Measurements from ENCODE around the gene TP73.
A peak's percentile ranks its signal among the peaks of the same experiment; 100 is the strongest.

The TP73 gene

DNA sequence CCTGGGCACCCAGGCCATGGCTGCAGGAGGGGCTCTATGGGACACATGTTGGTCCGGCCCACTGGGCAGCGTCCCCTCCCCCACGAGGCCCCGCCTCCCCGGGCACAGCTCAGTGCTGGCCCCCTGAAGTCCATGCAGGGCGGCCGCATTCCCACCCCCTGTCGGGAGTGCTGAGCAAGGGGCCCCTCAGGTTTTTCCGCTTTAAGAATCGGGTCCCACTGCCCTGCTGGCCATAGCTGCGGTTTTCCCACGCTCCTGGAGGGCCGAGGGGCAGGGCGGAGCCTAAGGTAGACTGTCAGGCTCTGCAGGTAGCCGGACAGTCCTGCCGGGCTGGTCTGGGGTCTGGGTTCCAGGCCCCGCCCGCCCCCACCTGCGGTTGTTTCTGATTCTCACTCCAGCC, 56.5 kb downstream of the TP73 start:
- DNase-seq (ENCODE audit: low read depth), result no peak

DNA sequence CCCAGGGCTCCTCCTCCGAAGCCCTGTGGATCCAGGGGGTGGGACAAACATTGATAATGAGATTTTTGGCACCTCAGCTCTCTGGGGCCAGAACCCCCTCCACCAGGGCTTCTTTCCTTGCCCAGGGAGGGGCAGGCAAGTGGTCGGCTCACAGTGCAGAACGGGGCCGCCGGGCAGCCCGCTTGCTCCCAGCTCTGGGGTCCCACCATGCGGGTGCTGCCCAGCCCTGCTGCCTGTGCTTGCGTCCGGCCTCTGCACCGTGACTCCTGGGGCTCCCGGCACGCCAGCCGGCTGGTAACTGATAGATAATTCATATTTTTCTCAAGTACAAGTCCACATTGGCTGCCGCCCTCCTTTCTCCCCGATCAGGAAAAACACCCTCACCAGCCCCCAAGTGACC, 57.9 kb downstream of the TP73 start:
- DNase-seq (ENCODE audit: low read depth), result no peak

DNA sequence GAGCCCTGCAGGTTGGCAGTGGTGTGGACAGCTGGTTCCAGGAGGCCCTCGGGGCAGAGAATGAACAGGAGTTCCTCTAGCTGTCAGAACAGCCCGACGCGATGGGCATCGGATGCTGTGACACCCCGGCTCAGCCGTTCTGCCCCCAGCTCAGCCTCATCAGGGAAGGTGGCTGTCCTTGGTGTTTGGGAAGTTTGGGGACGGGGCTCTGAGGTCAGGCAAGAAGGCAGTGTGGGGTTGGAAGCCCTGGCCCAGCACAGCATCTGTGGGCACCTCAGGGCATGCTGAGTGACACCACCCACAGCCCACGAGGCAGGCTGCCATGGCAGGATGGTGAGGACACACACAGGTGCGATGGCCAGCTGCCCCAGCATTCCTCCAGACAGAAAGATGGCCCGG, 59.1 kb downstream of the TP73 start:
- DNase-seq (ENCODE audit: low read depth), result no peak

DNA sequence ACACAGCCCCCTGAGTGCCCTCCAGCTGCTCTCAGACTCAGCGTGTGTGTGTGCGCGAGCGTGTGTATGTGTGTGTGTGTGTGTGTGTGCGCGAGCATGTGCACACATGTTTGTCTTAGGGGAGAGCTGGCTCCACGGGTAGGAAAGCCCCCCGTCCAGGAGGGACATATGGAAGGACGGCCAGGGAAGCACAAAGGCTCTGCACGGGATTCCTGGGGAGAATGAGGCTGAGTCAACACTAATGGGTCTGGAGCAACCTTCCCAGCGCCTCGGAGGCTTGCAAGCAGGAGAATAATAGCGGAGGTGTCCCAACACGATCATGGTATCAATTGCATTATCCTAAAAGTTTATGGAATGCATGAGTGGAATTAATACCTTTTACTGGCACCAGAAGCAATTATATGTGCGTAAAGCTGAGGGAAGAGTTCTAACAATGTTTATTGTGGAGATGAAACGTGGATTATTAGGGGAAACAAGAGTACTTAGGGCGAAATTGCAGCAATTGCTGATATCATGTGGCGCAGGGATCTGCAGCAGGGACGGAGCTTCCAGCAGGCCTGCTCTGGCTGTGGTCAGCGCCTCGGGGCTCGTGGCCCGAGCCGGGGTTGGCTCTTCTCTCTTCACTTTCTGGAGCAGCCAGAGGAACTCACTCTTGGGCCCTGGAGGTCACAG, 59.6 kb downstream of the TP73 start:
- DNase-seq (ENCODE audit: low read depth), result no peak

DNA sequence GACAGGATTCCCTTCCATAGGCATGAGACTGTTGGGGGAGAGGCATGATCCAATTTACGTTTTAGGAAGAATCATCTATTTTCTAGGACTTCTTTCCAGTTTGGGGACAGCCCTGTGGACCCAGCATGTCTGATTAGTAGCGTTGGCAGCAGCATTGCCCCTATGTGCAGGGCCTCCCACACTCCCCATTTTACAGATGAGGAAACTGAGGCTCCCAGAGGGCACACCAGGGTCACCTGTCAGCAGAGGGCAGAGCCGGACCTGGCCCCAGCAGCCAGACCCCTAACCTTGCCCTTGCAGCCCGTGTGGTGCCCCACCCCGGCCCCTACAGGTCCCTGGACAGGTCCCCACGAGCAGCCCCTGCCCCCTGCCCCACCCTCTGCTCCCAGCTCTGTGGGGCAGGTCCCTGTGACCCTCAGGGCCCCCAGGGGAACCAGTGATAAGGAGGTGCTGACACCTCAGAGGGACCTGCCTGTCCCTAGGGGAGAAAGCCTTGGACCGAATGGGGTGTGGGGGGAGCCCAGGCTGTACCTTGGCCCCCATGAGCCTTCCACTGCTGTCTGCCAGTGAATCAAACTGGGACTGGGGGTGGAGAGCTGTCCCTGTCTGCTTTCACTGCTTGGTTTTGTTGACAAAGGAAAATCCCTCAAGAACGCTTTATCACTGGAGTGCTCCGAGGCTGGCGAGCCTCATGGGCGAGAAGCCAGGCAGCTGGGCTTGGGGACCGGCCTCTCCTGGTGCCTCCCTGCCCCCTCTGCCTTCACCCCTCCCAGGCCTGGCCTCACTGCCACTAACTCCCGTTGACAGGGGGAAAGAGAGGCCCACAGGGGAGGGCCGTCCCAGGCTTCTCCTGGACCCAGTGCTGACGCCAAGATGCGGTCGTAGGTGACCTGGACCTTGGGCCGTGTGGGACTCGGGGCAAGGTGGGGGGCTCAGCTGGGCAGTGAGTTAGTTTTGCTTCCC, 60.5 kb downstream of the TP73 start:
- DNase-seq (ENCODE audit: low read depth), result no peak

DNA sequence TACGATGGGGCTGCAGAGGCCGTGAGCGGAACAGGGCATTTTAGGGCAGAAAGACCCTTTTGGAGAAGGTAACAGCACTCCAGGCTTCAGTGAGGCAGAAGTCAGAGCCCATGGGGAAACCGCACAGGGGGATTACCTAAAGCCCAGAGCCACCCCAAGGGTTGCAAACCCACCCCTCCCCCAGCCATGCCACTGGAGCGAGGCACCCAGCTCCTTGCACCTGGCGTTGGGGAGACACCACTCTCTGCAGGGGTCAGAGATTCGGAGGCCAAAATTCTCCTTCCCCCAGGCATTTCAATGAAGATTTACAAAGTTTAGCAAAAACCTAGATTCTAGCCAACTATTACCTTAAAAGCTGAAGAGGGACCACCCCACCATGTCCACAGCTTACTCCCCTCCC, 61.5 kb downstream of the TP73 start:
- DNase-seq (ENCODE audit: low read depth), result no peak

DNA sequence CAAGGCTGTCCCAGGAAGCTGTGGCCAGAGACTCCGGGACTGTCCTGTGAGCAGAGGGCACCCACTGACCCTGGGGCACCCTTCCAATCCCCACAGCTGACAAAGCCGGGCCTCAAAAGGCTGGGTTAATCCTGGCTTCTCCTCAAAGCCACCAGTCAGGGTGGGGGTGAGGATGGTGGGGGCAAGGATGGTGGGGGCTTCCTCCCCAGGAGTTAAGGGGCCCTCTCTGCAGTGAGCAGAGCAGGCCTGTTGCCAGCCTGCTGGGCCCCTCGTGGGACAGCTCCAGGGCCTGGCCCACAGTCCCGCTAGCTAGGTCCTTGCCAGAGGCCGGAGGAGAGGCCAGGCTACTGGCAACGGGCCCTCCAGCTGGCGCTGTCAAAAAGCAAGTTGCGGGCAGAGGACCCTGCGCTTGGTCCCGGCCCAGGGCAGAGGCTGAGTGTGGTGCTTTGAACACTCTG, 62.0 kb downstream of the TP73 start:
- no peak for DNase-seq (ENCODE audit: low read depth)

DNA sequence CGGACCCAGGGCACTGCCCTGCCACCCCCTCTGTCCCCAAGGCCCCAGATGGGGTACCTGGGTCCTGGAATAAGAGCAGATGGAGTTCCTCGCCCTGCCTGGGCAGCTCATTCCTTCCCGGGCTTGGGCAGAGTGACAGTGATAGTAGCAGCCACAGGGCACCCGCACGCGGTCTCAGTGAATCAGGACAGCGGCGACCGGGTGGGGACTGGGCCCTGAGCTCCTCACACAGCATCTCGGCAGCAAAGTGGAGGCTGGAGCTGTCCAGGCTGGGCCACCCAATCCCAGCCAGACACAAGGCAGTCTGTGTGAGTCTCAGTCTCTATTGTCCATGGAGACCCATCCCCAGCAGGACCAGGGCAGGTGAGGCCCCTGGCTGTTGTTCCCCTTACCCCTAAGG, 62.5 kb downstream of the TP73 start:
- no peak for DNase-seq (ENCODE audit: low read depth)

DNA sequence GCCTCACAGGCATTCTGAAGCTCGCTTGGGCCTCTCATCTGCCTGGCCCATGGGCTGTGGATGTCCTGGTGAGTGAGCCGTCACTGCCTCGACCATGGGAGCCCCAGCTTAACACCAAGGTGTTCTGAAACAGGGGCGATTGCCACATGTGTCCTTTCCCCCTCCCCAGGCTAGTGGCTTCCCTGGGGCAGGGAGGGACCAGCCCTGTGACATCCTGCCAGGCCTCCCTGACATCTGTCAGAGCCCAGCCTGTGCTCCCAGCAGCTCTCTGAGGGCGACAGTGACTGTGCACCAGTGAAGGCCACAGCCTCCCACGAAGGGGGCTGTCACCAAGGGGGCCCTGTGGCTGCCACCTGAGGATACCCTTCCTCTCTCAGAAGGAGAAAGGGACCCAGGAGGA, 64.0 kb downstream of the TP73 start:
- DNase-seq (ENCODE audit: low read depth), result no peak

DNA sequence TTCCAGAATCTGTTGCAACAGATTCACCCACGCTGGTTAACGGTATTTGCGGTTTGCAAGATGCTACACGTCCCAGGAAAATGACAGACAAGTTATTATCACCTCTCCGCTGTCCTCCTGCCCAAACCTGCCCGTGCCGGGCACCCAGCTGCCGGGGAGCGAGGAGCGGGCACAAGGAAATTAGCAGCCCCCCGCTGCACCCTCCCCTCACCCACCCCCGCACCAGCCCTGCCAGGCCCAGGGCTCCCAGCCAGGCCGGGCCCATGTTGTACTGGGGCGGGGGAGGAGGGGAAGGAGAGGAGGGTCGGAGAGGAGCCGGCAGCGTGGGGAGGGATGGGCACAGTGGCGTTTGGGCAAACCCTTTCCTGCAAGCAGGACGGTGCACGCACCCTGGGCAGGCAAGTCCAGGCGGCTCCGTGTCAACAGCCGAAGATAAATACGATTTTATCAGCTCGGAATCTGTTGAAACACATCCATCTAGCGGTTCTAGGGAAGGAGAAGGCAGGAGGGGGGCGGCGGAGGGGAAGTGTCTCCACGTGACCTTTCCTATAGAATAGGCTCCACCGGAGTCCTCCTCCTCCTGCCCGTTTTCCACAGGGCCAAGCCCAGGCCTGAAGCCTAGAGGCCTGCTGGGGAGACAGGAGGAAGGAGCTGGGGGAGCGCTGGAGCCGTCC, 64.9 kb downstream of the TP73 start:
- no peak for DNase-seq (ENCODE audit: low read depth)

DNA sequence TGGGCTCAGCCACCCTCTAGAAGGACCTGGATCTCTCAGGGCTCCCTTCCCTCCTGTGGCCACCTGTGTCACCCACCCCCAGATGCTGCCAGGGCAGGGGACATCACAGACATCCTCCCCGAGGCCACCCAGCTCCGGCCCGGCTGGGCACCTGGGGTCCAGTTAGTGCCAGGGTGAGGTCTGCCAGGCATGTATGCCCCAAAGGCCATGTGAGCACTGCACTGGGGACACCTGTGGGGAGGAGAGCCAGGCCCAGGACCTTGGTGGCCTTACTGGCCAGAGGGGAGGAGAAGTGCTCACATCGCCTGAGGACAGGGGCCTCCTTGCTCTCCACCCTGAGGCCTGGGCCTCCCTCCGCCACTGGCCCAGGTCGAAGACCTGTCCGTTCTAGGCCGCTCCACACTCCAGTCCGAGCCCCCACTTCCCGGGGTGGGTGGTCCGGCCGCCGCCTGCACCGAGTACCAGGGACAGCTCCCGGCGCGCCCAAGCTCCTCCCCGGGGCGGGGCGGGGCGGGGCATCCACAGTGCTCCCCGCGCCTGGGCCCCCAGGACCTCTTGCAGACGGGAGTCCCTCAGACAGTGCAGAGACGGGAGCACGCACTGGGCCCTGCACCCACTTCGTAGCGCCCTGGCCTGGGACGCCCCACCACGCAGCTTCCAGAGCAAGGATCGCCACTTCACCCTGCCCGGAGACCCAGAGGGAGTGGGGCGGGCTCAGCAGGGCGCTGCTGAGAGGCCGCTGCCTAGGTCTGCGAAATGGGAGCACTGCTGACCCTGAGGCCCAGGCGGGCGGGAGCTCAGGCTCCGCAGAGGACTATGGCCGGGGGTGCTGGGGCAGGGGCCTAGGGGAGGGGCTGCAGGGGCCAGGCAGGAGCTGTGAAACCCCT, 65.6 kb downstream of the TP73 start:
- peak; percentile 16 for DNase-seq (ENCODE audit: low read depth)

DNA sequence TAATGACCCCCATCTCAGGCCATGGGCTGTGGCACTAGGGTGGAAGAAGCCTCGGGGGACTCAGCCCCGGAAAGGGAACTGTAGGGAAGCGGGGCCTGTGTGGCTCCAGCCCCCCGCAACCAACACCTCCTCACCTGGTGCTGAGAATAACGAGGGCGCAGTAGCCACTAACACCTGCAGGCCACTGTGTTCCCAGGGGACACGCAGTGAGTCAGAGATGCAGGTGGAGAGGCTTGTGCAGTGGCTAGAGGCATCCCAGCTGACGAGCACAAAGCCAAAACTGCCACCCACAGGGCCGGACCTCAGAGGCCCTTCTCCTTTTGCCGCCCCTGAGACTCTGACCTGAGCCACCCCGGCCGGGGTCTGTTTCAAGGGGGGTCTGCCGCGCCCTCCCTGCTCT, 66.4 kb downstream of the TP73 start:
- DNase-seq (ENCODE audit: low read depth), result no peak

DNA sequence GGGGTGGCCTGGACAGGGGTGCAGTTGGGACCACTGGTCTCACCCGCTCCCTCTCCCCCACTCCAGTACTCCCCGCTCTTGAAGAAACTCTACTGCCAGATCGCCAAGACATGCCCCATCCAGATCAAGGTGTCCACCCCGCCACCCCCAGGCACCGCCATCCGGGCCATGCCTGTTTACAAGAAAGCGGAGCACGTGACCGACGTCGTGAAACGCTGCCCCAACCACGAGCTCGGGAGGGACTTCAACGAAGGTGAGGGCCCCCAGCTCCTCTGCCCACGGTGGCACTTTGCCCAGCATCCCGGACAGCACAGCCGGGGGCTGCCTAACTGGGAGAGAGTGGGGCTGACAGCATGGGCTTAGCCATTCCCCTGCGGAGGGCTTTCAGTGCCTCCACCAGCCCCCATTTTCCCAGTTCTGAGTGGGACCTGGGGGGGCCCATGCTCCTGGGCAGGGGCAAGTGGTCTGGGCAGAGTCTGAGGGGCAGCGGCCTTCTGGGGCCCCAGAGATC, 69.7 kb downstream of the TP73 start:
- DNase-seq (ENCODE audit: low read depth), result no peak

DNA sequence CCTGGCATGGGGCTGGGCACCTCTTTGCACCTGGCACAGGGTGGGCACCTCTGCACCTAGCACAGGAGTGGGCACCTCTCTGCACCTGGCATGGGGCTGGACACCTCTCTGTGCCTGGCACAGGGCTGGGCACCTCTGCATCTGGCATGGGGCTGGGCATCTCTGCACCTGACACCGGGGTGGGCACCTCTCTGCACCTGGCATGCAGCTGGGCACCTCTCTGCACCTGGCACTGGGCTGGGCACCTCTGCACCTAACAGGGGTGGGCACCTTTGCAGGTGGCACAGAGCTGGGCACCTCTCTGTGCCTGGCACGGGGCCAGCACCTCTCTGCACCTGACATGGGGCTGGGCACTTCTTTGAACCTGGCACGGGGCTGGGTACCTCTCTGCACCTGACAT, 70.5 kb downstream of the TP73 start:
- DNase-seq (ENCODE audit: low read depth), result no peak

DNA sequence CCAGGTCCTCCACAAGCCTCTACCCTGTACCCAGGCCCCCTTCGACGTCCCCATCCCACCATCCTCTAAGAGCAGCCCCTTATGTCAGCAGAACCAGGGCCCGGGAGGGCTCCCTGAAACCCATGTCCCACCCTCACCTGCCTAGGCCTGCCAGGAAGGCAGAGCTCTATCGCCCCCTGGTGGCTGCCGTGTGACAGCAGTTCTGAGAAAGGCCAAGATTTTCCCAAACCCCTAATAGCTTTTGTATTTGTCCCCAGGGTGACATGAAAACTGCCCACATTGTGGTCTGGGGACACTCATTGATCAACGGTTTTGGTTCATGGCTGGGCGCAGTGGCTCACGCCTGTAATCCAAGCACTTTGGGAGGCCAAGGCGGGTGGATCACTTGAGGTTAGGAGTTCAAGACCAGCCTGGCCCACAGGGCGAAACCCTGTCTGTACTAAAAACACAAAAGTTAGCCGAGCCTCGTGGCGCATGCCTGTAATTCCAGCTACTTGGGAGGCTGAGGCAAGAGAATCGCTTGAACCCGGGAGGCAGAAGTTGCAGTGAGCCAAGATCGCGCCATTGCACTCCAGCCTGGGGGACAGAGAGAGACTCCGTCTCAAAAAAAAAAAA, 72.2 kb downstream of the TP73 start:
- peak; percentile 58 for DNase-seq (ENCODE audit: low read depth)

DNA sequence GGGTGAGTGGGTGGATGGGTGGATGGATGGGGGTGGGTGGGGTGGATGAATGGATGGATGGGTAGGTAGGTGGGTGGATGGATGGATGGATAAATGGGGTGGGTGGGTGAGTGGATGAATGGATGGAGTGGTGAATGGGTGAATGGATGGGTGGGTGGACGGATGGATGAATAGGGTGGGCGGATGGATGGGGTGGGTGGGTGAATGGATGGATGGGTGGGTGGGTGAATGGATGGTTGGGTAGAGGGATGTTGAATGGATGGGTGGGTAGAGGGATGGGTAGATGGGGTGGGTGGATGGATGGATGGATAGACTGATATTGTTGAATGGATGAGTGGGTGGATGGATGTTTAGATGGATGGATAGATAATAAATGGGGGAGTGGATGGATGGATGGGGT, 73.0 kb downstream of the TP73 start:
- no peak for DNase-seq (ENCODE audit: low read depth)

DNA sequence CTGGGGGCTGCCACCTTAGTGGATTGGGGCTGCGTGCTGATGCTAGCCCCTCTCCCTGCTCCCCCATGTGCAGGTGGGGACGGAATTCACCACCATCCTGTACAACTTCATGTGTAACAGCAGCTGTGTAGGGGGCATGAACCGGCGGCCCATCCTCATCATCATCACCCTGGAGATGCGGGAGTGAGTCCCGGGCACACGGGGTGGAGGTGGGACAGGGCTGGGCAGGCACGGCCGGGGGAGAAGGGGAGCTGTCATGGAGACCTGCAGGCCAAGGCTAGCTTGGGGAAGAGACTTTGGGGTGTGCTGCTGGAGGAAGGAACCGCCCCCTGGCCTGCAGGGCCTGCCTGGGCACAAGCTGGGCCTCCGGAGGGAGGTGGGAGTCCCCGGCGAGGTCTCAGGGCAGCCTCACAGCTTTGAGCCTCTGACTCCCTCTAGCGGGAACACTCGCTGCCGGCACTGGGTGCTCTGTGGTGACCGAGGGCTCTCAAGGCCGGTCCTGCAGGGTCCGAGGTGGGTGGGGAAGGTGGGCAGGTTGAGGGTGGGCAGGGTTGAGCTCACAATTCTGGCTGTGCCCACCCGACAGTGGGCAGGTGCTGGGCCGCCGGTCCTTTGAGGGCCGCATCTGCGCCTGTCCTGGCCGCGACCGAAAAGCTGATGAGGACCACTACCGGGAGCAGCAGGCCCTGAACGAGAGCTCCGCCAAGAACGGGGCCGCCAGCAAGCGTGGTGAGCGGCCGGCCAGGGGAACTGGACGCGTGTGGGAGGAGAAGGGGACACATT, 74.9 kb downstream of the TP73 start:
- DNase-seq (ENCODE audit: low read depth), result peak; percentile 18

DNA sequence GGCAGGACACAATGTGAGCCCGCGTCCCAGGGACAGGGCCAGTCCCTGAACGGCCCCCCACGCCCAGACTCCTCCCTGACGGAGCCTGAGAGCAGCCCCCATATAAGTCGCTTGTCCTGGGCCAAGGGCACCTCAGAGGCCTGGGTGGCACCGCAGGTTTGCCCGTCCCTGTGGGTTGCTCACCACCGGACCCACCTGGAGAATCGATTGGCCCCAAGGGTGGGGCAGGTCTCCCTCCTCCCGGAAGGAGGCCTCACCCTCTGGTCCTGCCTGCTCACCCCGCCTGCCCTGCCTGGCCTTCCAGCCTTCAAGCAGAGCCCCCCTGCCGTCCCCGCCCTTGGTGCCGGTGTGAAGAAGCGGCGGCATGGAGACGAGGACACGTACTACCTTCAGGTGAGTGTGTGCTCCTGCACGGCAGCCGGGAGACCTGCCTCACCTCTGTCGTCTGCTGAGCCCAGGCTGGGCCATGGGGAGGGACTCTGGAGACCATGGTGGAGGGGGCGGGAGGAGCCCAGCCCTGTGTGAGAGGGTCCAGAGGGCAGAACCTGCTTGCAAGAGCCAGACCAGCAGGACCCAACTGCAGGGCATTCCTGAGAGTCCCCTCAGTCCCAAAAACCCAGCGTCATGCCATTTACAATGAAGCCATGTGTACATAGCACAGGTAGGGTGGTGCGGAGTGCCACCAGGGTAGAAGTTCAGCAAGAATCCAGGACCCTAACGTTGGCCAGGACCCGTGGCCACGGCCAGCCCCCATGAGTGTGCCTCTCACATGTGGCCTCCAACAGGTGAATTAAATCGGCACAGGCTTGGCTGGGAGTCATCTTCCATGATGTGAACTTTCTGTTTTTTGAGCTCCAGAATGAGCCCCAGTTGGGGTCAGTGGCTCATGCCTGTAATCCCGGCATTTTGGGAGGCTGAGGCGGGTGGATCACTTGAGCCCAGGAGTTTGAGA, 75.8 kb downstream of the TP73 start:
- no peak for DNase-seq (ENCODE audit: low read depth)

Measured in EH (cell line).